HG03378 (cell line): ENCODE data around the gene TMEM187.

Source experiments
- ATAC-seq: cut with Tn5 transposase; IDR thresholded peaks from one replicate; pipeline ENCODE4 v1.9.1; 2021; ENCODE audit warnings: mild to moderate bottlenecking, moderate library complexity; ENCODE audit not compliant: unreplicated experiment

The TMEM187 gene

DNA sequence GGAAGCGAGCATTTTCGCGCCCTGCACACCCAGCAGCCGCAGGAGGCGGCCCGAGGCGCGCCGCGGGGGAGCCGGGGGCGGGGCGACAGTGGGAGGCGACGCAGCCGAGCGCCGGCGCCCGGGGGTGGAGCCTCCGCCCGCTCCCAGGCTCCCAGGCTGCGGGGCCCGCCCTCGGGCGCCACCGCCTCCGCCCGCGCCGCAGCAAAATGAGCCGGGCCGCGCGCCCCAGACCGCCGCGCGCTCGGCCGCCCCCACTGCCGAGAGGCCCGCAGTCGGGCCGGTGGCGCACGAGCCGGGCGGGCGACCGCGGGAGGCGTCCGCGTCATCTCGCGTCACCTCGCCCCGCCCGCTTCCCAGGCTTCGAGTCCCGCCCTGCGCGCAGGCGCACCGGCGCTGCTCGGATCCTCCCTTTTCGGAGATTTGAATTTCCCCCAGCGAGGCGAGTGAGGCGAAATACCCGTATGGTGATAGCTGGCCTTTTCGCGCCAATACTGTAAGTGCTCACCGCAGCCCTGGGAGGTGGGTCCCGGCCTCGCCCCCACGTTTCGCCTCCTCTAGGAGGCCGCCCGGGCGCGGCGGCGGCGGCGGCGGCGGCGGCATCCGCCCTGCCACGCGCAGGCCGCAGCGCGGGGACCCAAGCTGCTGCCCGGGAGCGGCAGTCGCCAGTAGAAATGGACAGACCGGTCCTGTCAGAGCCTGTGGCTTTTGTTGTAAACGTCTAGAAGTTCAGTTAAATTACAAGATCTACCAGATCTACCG lies at the start of gene TMEM187:
Gene TMEM187 (plus strand): TSS at position 387 of the 759 bp plus-strand sequence. CDS start 9,309 bp downstream, outside the sequence.
- ATAC-seq = peak; percentile 36

DNA sequence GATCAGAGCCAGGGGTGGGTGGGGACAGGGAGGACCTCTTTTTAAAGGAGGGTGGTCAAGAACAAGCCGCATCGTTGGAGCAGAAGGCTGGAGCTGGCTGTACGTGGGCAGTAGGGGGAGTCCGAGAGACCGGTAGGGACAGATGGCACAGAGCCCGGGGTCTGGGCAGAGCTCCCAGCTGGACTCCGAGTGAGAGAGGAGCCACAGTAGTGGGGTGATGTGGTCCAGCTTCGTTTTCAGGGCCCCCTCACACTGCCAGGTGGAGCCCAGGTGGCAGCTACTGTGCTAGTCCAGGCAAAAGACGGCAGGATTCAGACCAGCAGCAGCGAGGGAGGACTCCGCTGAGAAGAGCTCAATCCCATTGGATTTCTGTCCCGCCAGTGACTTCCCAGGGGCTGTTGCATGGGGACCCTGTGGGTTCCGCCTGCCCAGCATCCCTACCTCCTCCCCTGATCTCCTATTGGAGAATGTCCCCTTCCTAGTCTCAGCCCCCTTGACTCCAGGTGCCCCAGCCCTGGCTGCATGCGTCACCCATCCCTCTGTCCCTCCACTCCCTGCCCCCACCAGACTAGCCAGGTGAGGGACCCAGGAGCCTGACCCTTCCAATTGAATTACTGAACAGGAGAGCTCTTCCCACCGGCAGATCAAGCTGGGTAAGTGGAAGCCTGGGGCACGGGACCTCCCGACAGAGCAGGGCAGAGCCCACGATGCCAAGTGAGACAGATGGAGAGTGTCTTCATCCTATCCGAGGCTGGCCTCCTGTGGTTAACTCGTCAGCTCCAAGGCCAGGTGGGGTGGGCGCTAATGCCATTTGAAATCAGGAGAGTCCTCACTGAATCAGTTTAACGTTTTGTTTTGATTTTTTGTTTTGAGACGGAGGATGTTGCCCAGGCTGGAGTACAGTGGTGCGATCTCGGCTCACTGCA lies 49.4 kb upstream of the TMEM187 start:
- ATAC-seq = no peak

- ATAC-seq = no peak
These were observed 48.2 kb upstream of the TMEM187 start for GRCh38 chrX:153924149-153924861.

DNA sequence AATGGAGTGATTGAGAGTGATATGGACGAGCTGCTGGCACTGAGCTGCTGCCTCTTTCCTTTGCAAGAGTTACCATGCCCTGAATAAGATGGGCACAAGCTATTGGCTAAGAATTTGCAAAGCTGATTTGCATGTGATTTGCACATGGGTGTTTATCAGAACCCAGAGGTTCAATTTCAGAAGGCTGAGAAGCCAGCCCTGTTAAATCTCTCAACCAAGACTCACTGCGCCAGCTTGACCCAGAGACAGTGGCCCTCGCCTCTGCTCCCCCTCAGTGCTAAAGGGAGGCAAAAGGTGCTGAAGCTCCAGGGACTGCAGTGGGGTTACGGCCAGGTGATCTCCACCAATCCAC lies 47.2 kb upstream of the TMEM187 start:
- no peak for ATAC-seq

DNA sequence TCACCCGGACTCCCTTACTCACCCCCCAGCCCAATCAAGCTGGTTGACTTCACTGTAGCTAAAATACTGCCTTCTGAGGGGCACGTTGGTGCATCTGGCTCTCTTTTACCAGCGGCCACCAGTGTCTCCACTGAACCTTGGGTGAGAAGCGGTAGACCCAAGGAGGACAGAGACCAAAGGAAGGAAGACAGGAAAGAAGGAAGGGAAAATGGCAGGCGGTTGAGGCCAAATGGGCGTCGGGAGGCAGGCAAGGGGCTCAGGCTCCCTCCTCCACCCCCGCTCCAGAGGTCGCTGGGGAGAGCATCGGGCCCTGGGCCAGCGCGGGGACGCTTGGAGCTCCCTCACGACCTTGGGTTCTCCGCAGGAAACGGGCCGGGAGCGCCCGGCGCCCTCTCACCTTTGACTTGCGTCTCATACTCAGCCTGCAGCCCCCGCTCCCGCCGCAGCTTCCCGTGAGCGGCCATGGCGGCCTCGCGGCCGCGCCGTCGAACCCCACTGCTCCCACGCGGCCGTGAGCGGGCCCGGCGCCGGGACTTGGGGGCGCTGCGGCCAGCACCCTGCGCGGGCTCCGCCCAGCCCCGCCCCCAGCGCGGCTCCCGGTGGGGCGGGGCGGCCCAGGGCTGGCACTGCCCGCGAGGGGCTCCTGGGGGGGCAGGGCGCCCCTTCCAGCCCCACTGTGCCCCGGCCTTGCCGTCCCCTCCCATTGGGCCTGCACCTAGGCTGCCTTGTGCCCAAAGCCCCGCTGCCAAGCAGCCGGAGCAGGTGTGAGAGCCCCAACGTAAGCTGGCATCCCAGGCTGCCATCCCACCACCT lies 46.6 kb upstream of the TMEM187 start, which contains the start of gene ARHGAP4:
Gene ARHGAP4 (minus strand): TSS at position 526 of the 813 bp plus-strand sequence. CDS start 62 bp downstream, at position 464.
- ATAC-seq = no peak

- ATAC-seq = peak; percentile 0
These were observed 46.0 kb upstream of the TMEM187 start for GRCh38 chrX:153926552-153926857.

GRCh38 chrX:153926858-153927671 lies 45.5 kb upstream of the TMEM187 start:
- peak; percentile 42 for ATAC-seq

- no peak for ATAC-seq
These were observed 45.0 kb upstream of the TMEM187 start for GRCh38 chrX:153927672-153927921.

DNA sequence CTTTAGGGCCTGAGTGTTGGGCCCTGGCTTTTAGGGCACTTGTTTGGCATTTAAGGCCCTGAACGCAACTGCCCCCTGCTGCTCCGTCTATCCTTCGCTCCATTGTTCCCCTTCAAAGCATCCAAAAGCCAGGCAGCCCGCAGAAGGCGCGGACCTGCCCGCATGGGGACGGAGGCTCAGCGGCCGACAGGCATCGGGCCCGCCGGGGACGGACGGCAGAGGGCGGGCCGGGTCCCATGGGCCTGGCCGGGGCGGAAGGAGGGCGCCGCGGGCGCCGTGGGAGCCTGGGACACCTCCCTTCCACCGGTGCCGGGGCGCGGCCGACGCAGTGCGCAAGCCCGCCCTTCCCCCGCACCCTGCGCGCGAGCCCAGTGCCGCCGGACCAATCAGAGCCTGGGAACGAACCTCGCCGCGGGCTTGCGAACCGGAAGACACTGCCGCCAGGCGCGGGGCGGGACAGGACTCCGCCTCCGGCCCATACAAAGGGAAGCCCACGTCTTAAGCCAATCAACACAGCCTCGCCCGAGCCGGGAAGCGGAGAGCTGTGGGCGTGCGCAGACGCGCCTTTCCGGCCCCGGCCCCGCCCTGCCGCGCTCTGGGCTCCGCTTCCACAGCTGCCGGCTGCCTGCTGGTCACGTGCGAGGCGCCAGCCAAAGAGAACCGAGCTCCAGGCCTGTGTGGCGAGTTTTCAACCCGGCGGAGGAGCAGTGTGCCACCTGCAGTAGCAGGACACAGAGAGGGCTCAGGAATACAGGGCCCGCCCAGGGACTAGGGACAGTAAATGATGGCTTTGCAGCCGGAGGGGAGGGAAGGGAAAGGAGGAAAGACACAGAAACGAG lies 44.4 kb upstream of the TMEM187 start:
- ATAC-seq = peak; percentile 79

DNA sequence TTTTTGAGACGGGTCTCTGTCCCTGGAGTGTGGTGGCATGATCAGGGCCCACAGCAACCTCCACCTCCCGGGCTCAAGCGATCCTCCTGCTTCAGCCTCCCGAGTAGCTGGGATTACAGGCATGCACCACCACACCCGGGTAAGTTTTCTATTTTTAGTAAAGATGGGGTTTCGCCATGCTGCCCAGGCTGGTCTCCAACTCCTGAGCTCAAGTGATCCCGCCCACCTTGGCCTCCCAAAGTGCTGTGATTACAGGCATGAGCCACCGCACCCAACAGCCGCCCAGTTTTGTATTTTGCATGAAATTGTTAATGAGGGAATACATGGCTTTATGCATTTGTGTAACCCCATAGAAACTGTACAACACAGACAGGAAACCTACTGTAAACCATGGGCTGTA lies 43.7 kb upstream of the TMEM187 start:
- ATAC-seq = no peak

DNA sequence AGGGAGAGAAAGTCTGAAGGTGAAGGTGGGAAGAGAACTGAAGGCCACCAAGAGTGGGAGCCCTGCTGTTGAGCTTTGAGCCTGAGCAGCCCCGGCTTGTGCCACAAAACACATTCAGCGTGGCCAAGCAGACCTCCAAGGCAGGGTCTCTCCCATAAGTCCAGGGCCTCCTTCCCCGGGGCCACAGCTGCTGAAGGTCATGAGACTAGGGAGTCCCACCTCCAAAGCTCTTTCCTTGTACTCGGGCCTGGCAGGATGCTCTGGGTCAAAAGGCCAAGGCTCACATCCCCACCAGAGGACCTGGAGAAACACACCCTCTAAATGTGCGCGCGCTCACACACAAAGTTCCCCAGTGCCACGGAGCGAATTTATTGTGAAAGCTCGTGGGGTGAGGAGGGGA lies 43.0 kb upstream of the TMEM187 start:
- ATAC-seq = no peak

GRCh38 chrX:153930011-153930910 lies 42.3 kb upstream of the TMEM187 start:
- ATAC-seq = no peak

GRCh38 chrX:153931151-153931550 lies 41.4 kb upstream of the TMEM187 start:
- ATAC-seq = no peak

- ATAC-seq = no peak
These were observed 40.8 kb upstream of the TMEM187 start for GRCh38 chrX:153931748-153932147.

DNA sequence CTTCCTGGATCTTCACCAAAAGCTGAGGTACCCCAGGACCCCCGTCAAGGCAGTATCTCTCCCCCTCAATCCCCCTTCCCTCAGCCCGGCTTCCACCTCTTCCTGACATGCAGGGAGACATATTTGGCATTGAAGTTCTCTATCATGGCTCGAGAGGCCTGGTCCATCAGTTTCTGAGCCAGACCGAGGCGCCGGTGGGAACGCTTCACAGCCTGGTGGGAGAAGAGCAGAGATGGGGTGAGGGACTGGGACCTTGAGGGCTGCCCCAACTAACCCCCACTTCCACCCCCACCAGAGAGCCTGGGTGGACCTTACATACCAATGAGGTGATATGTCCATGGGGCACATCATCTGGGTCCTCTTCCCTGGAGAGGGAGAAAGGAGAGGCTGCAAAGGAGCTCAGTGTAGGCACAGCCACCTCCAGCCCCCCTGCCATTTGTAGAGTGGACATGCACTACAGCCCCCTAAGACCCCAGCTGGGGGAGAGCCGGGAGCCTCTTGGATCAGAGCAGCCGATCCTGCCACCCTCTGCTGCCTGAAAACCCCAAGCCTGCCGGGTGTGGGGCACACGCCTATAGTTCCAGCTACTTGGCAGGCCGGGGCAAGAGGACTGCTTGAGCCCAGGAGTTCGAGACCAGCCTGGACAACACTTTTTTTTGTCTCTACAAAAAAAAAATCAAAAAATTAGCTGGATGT lies 40.2 kb upstream of the TMEM187 start:
- ATAC-seq = no peak

DNA sequence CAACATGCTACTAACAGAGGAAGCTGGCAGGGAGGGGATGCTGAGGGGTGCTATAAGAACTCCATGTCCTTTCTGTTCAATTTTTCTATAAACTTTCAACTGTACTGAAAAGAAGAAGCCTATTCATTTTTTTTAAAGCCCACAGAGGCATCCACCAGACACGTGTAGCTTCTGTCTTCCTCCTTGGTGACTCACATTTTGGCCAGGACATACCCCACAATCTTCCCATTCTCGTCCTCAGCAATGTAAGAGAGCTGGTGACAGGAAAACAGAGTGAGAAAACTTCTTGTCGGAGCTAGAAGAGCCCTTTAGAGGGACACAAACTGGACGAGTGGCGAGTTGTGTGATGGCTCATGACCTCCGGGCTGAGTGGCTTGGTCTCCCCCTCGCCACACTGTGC lies 38.8 kb upstream of the TMEM187 start:
- no peak for ATAC-seq

GRCh38 chrX:153934148-153934761 lies 38.3 kb upstream of the TMEM187 start:
- ATAC-seq = no peak
